MCF 10A (cell line): ENCODE results near the gene SMLR1. TPM values are rescaled to one million over a fixed set of nuclear protein-coding genes. Genes with fewer than 3 reads are reported as not detected.

Source experiments
- BruUV-seq: library from RNA; stranded (reverse); fragments of 400-500 nt; replicated peaks from 2 replicates; lab custom pipeline; 2021; lab: Mats Ljungman, UMichigan
- CTCF ChIA-PET: fragments of 300-600 bp; sonication (Branson Sonifier 250); formaldehyde crosslinking; extraction: SDS; loops from one replicate; lab custom pipeline; 2021; ENCODE audit warnings: antibody characterized with exemption, inconsistent platforms; lab: Yijun Ruan, JAX
- POLR2A ChIA-PET: fragments of 300-600, 350-650 bp; sonication (Branson Sonifier 250); formaldehyde crosslinking; extraction: SDS; loops from one replicate; lab custom pipeline; 2020; ENCODE audit warnings: antibody characterized with exemption, inconsistent platforms; lab: Yijun Ruan, JAX
- DNase-seq: peaks from one replicate; pipeline ENCODE4 v3.0.0-alpha.2; 2018; ENCODE audit not compliant: unreplicated experiment
- H3K27ac Mint-ChIP-seq: one replicate; pipeline ENCODE4 v1.8.0; 2022; ENCODE audit warnings: mild to moderate bottlenecking, low read depth, mixed read lengths; ENCODE audit not compliant: unreplicated experiment
- H3K27me3 Mint-ChIP-seq: one replicate; pipeline ENCODE4 v1.8.0; 2022; ENCODE audit warnings: mixed read lengths; ENCODE audit not compliant: insufficient read depth, unreplicated experiment
- H3K36me3 Mint-ChIP-seq: one replicate; pipeline ENCODE4 v1.8.0; 2022; ENCODE audit warnings: mild to moderate bottlenecking, moderate library complexity, mixed read lengths; ENCODE audit not compliant: insufficient read depth, unreplicated experiment
- H3K4me1 Mint-ChIP-seq: one replicate; pipeline ENCODE4 v1.8.0; 2022; ENCODE audit warnings: mixed read lengths; ENCODE audit not compliant: insufficient read depth, unreplicated experiment
- H3K4me3 Mint-ChIP-seq: one replicate; pipeline ENCODE4 v1.8.0; 2022; ENCODE audit warnings: mild to moderate bottlenecking, moderate library complexity, mixed read lengths; ENCODE audit not compliant: unreplicated experiment
- H3K9me3 Mint-ChIP-seq: one replicate; pipeline ENCODE4 v1.8.0; 2022; ENCODE audit warnings: mixed read lengths; ENCODE audit not compliant: unreplicated experiment
- CTCF ChIP-seq: fragments of 200-600 bp; IDR thresholded peaks from one replicate; pipeline ENCODE4 v1.8.0; 2022; ENCODE audit warnings: antibody characterized with exemption, mild to moderate bottlenecking; ENCODE audit not compliant: unreplicated experiment
- intact Hi-C: fragments of 100-400 bp; cut with micrococcal nuclease; formaldehyde crosslinking; loops from 2 replicates; pipeline ENCODE4 v1.14.1; 2022
- total RNA-seq: library from RNA; stranded (reverse); gene quantifications from 2 replicates; pipeline ENCODE4 v1.2.3, GENCODE V29; 2022

Gene SMLR1
- total RNA-seq, 1 experiment from 2014 or later, result not detected

GRCh38 chr6:130781557-130781956, 45.6 kb upstream of the SMLR1 start:
- Mint-ChIP-seq H3K27ac (no peak overlapping the region), H3K4me1 (no peaks in the 10 kb centered on the region), H3K36me3 (no peaks in the 10 kb centered on the region), H3K27me3 (peaks cover 27% of the 10 kb centered on the region), H3K4me3 (no peak overlapping the region), H3K9me3 (peaks cover 7% of the 10 kb centered on the region)
- no peak for TF ChIP-seq CTCF
- intact Hi-C loops, result no loop called here
- POLR2A ChIA-PET, result no interaction called here
- BruUV-seq, result no TSS peak
- CTCF ChIA-PET, result interaction anchor here (0.7 kb wide), 1 partner anchor 1630 kb away, joined by 4 read pairs; no protein-coding TSS in a partner anchor
- no peak for DNase-seq

GRCh38 chr6:130783416-130784107, 43.6 kb upstream of the SMLR1 start:
- ChIA-PET CTCF (interaction anchor here (0.8 kb wide), 1 partner anchor 461 kb away, joined by 4 read pairs; no protein-coding TSS in a partner anchor), POLR2A (interaction anchor here (0.6 kb wide), 1 partner anchor 330 kb away, joined by 3 read pairs; no protein-coding TSS in a partner anchor)
- H3K36me3 Mint-ChIP-seq, result no peaks in the 10 kb centered on the region
- H3K9me3 Mint-ChIP-seq, result peaks cover 7% of the 10 kb centered on the region
- TF ChIP-seq CTCF, result no peak
- no peak overlapping the region for H3K27ac Mint-ChIP-seq
- no peak overlapping the region for H3K4me3 Mint-ChIP-seq
- no TSS peak for BruUV-seq
- no peaks in the 10 kb centered on the region for H3K4me1 Mint-ChIP-seq
- H3K27me3 Mint-ChIP-seq, result peaks cover 43% of the 10 kb centered on the region
- intact Hi-C loops, result no loop called here
- no peak for DNase-seq

GRCh38 chr6:130787726-130788500, 39.3 kb upstream of the SMLR1 start:
- CTCF ChIA-PET, result no interaction called here
- Mint-ChIP-seq H3K36me3 (no peaks in the 10 kb centered on the region), H3K4me3 (no peak overlapping the region), H3K4me1 (no peaks in the 10 kb centered on the region), H3K9me3 (no peaks in the 10 kb centered on the region), H3K27me3 (peaks cover 50% of the 10 kb centered on the region), H3K27ac (no peak overlapping the region)
- BruUV-seq, result no TSS peak
- DNase-seq, result no peak
- intact Hi-C loops, result no loop called here
- no peak for TF ChIP-seq CTCF
- POLR2A ChIA-PET, result no interaction called here

GRCh38 chr6:130788954-130789353, 38.3 kb upstream of the SMLR1 start:
- no peak overlapping the region for H3K4me3 Mint-ChIP-seq
- peaks cover 57% of the 10 kb centered on the region for H3K27me3 Mint-ChIP-seq
- H3K9me3 Mint-ChIP-seq, result no peaks in the 10 kb centered on the region
- BruUV-seq, result no TSS peak
- ChIA-PET POLR2A (interaction anchor here (0.6 kb wide), 1 partner anchor 254 kb away, joined by 3 read pairs; no protein-coding TSS in a partner anchor), CTCF (interaction anchor here (0.6 kb wide), 1 partner anchor 26 kb away, joined by 3 read pairs; no protein-coding TSS in a partner anchor)
- TF ChIP-seq CTCF, result no peak
- no peak for DNase-seq
- H3K36me3 Mint-ChIP-seq, result no peaks in the 10 kb centered on the region
- no peaks in the 10 kb centered on the region for H3K4me1 Mint-ChIP-seq
- intact Hi-C loops, result no loop called here
- H3K27ac Mint-ChIP-seq, result no peak overlapping the region
